OCI-LY7 (cell line): ENCODE measurements around the gene COBLL1. TPM values are rescaled to one million over a fixed set of nuclear protein-coding genes. Genes with fewer than 3 reads are reported as not detected.

Experiments
- BruUV-seq: library from RNA; stranded (reverse); fragments of 400-500 nt; replicated peaks from 2 replicates; lab custom pipeline; 2021; lab: Mats Ljungman, UMichigan
- CTCF ChIA-PET: fragments of 300-600 bp; sonication (Branson Sonifier 250); formaldehyde crosslinking; loops from one replicate; lab custom pipeline; 2022; ENCODE audit warnings: antibody characterized with exemption; ENCODE audit not compliant: unreplicated experiment; lab: Charles Lee
- POLR2A ChIA-PET: fragments of 300-600 bp; sonication (Branson Sonifier 250); formaldehyde crosslinking; loops from one replicate; lab custom pipeline; 2022; ENCODE audit warnings: antibody characterized with exemption; lab: Charles Lee
- DNase-seq: peaks from one replicate; pipeline ENCODE4 v3.0.0-alpha.2; 2015; ENCODE audit warnings: low spot score
- H2AFZ ChIP-seq: fragments of 200-600 bp; sonication (generic), shearing (Covaris generic); 2 replicates; pipeline ENCODE4 v1.6.1; 2014; ENCODE audit warnings: mild to moderate bottlenecking, antibody characterized with exemption, low read length, moderate library complexity
- H3K27ac ChIP-seq: fragments of 200-600 bp; sonication (generic); 2 replicates; pipeline ENCODE4 v1.5.1; 2014; ENCODE audit warnings: mixed run types, low read depth, mild to moderate bottlenecking, moderate library complexity, low read length, inconsistent platforms; ENCODE audit not compliant: poor library complexity, severe bottlenecking
- H3K36me3 ChIP-seq: fragments of 200-600 bp; sonication (generic); 2 replicates; pipeline ENCODE4 v1.6.1; 2014; ENCODE audit warnings: mild to moderate bottlenecking, antibody characterized with exemption, low read length, moderate library complexity, mixed read lengths; ENCODE audit not compliant: insufficient read depth
- H3K4me1 ChIP-seq: fragments of 200-600 bp; sonication (generic); 2 replicates; pipeline ENCODE4 v1.5.1; 2014; ENCODE audit warnings: mild to moderate bottlenecking, low read length; ENCODE audit not compliant: insufficient read depth, poor library complexity, severe bottlenecking
- H3K4me2 ChIP-seq: fragments of 200-600 bp; sonication (generic); 2 replicates; pipeline ENCODE4 v1.6.1; 2014; ENCODE audit warnings: mild to moderate bottlenecking, low read length
- H3K4me3 ChIP-seq: fragments of 200-600 bp; sonication (generic); 2 replicates; pipeline ENCODE4 v1.5.1; 2014; ENCODE audit warnings: mild to moderate bottlenecking, low read depth, low read length; ENCODE audit not compliant: poor library complexity, severe bottlenecking
- H3K79me2 ChIP-seq: fragments of 200-600 bp; sonication (generic); 2 replicates; pipeline ENCODE4 v1.6.1; 2016; ENCODE audit warnings: low read depth, mild to moderate bottlenecking, low read length, moderate library complexity, mixed read lengths; ENCODE audit not compliant: insufficient read depth
- H3K9me2 ChIP-seq: fragments of 200-600 bp; sonication (generic); 2 replicates; pipeline ENCODE4 v1.6.1; 2016; ENCODE audit warnings: mild to moderate bottlenecking, low read length, mixed read lengths; ENCODE audit not compliant: insufficient read depth
- H3K9me3 ChIP-seq: fragments of 200-600 bp; sonication (generic); 2 replicates; pipeline ENCODE4 v1.6.1; 2014; ENCODE audit warnings: mild to moderate bottlenecking, mixed run types, low read length, mixed read lengths
- H4K20me1 ChIP-seq: fragments of 200-600 bp; sonication (generic); 2 replicates; pipeline ENCODE4 v1.6.1; 2014; ENCODE audit warnings: mild to moderate bottlenecking, antibody characterized with exemption, low read length, moderate library complexity, mixed read lengths; ENCODE audit not compliant: insufficient read depth
- EZH2phosphoT487 ChIP-seq: fragments of 200-600 bp; sonication (generic); IDR thresholded peaks from 2 replicates; pipeline ENCODE4 v1.6.1; 2018; ENCODE audit warnings: low read depth, borderline replicate concordance, mild to moderate bottlenecking, mixed run types, antibody characterized with exemption, low read length, moderate library complexity, mixed read lengths
- intact Hi-C: fragments of 100-400 bp; cut with micrococcal nuclease; formaldehyde crosslinking; loops from one replicate; pipeline ENCODE4 v1.10.0; 2022; ENCODE audit not compliant: unreplicated experiment
- total RNA-seq, 2 experiments: library from RNA; depleted of rRNA in 1 of 2; stranded (reverse); fragments of >200 nt in 1 of 2; shearing (Covaris generic) in 1 of 2; gene quantifications; 2 replicates each; pipeline ENCODE4 v1.2.3, GENCODE V29; 2014 to 2022
- TF ChIP-seq, protein P1 (sequence below): fragments of 200-600 bp; sonication (generic); conservative IDR thresholded peaks from 2 replicates; pipeline ENCODE4 v1.5.1; 2014; ENCODE audit warnings: mild to moderate bottlenecking, antibody characterized with exemption, low read length, moderate library complexity, mixed read lengths

The COBLL1 gene
- total RNA-seq, 2 experiments from 2014 or later: 0.79 to 40.7 TPM

- DNase-seq: no peak
- H3K9me3 ChIP-seq: no peaks in the 10 kb centered on the region
- no peak overlapping the region for H3K4me3 ChIP-seq
- ChIA-PET CTCF (no interaction called here), POLR2A (interaction anchor here (0.7 to 2.1 kb wide), 4 partner anchors 9 to 1007 kb away, joined by 3 to 8 read pairs (median 4); no protein-coding TSS in a partner anchor)
- intact Hi-C loops: no loop called here
- no TSS peak for BruUV-seq
- H3K4me1 ChIP-seq: no peaks in the 10 kb centered on the region
- no peak overlapping the region for H2AFZ ChIP-seq
- no peak overlapping the region for H3K27ac ChIP-seq
- H3K79me2 ChIP-seq: no peaks in the 10 kb centered on the region
- H3K9me2 ChIP-seq: no peaks in the 10 kb centered on the region
- H3K4me2 ChIP-seq: no peak overlapping the region
- H3K36me3 ChIP-seq: no peaks in the 10 kb centered on the region
- TF ChIP-seq EZH2phosphoT487: no peak
- TF ChIP-seq, protein P1, sequence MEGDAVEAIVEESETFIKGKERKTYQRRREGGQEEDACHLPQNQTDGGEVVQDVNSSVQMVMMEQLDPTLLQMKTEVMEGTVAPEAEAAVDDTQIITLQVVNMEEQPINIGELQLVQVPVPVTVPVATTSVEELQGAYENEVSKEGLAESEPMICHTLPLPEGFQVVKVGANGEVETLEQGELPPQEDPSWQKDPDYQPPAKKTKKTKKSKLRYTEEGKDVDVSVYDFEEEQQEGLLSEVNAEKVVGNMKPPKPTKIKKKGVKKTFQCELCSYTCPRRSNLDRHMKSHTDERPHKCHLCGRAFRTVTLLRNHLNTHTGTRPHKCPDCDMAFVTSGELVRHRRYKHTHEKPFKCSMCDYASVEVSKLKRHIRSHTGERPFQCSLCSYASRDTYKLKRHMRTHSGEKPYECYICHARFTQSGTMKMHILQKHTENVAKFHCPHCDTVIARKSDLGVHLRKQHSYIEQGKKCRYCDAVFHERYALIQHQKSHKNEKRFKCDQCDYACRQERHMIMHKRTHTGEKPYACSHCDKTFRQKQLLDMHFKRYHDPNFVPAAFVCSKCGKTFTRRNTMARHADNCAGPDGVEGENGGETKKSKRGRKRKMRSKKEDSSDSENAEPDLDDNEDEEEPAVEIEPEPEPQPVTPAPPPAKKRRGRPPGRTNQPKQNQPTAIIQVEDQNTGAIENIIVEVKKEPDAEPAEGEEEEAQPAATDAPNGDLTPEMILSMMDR: no peak
- H4K20me1 ChIP-seq: no peaks in the 10 kb centered on the region
Observed at GRCh38 chr2:164873210-164873908, 31.7 kb upstream of the COBLL1 start.

DNA sequence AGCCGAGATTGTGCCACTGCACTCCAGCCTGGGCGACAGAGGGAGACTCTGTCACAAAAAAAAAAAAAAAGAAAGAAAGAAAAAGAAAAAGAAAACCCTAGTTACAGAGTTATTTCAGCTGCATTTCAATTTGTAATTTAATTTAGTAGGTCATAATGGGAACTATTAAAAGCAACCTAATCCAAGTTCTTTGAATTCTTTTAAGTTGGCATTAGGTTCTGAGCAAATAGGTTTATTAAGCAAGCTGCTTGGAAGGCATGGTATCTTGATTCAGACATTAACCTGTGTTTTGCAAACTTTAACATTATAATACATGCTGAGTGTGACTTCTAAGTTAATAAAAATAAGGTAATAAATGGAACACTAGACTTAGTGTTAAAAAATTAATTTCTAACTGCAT, 29.8 kb upstream of the COBLL1 start:
- no peaks in the 10 kb centered on the region for H3K79me2 ChIP-seq
- POLR2A ChIA-PET: interaction anchor here (0.5 to 0.7 kb wide), 2 partner anchors 15 to 999 kb away, joined by 4 read pairs; no protein-coding TSS in a partner anchor
- H3K27ac ChIP-seq: no peak overlapping the region
- TF ChIP-seq, protein P1: no peak
- TF ChIP-seq EZH2phosphoT487: no peak
- CTCF ChIA-PET: no interaction called here
- H3K36me3 ChIP-seq: no peaks in the 10 kb centered on the region
- no peak overlapping the region for H3K4me3 ChIP-seq
- H2AFZ ChIP-seq: no peak overlapping the region
- H4K20me1 ChIP-seq: no peaks in the 10 kb centered on the region
- intact Hi-C loops: no loop called here
- H3K9me3 ChIP-seq: no peaks in the 10 kb centered on the region
- BruUV-seq: no TSS peak
- no peak overlapping the region for H3K4me2 ChIP-seq
- H3K9me2 ChIP-seq: no peaks in the 10 kb centered on the region
- peaks cover 7% of the 10 kb centered on the region for H3K4me1 ChIP-seq
- DNase-seq: no peak

DNA sequence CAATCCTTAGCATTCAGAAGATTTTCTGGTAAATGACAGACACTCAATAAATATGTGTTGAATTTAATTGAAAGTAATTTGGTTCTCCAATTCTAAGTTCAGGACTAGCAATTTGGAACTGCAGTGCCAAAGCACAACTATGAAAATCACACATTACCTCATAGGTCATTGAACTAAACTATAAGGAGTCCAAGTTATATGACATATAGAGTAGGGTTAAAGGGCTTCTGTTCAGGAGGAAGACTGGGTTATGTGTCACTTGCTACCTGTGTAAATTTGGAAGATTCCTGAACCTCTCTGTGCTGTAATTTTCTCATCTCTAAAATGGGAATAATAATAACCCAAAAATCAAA, 27.8 kb upstream of the COBLL1 start:
- no peaks in the 10 kb centered on the region for H3K9me3 ChIP-seq
- intact Hi-C loops: no loop called here
- H3K36me3 ChIP-seq: no peaks in the 10 kb centered on the region
- no peak overlapping the region for H3K4me3 ChIP-seq
- H3K4me2 ChIP-seq: no peak overlapping the region
- no peak for TF ChIP-seq EZH2phosphoT487
- TF ChIP-seq, protein P1: no peak
- H3K9me2 ChIP-seq: no peaks in the 10 kb centered on the region
- ChIA-PET CTCF (no interaction called here), POLR2A (no interaction called here)
- DNase-seq: no peak
- peaks cover 15% of the 10 kb centered on the region for H3K4me1 ChIP-seq
- H4K20me1 ChIP-seq: no peaks in the 10 kb centered on the region
- no peaks in the 10 kb centered on the region for H3K79me2 ChIP-seq
- no TSS peak for BruUV-seq
- H2AFZ ChIP-seq: no peak overlapping the region
- no peak overlapping the region for H3K27ac ChIP-seq
